H1 (cell line): ENCODE results near the gene IPO9. TPM values are rescaled to one million over a fixed set of nuclear protein-coding genes. Genes with fewer than 3 reads are reported as not detected.

Source experiments
- CTCF ChIA-PET: fragments of 300-600 bp; sonication (Branson Sonifier 250); formaldehyde crosslinking; loops from one replicate; lab custom pipeline; 2021; ENCODE audit not compliant: partially characterized antibody; lab: Charles Lee
- POLR2A ChIA-PET: fragments of 300-600 bp; sonication (Branson Sonifier 250); formaldehyde crosslinking; loops from one replicate; lab custom pipeline; 2021; ENCODE audit warnings: inconsistent platforms; ENCODE audit not compliant: partially characterized antibody; lab: Charles Lee
- DNase-seq, 2 experiments: peaks; one replicate each; pipeline versions ENCODE4 v3.0.0 to v3.0.0-alpha.2; 2010 to 2022; ENCODE audit warnings: low spot score in 2 of 2, low read depth in 1 of 2, mixed read lengths in 1 of 2
- FAIRE-seq: peaks from 2 replicates; lab custom pipeline; 2011; peaks lifted over from hg19 to GRCh38; lab: Jason Lieb, UNC
- H2AFZ ChIP-seq: 2 replicates; pipeline ENCODE4 v1.8.1; 2012; ENCODE audit warnings: low read length, inconsistent platforms
- H2AK5ac ChIP-seq: 2 replicates; pipeline ENCODE4 v1.6.1; 2013; ENCODE audit warnings: low read depth, low read length
- H2BK120ac ChIP-seq: replicated peaks from 2 replicates; pipeline ENCODE3; 2013; ENCODE audit warnings: low read depth, low read length, inconsistent platforms
- H2BK12ac ChIP-seq: 2 replicates; pipeline ENCODE4 v1.6.1; 2013; ENCODE audit warnings: low read depth, low read length
- H2BK15ac ChIP-seq: 2 replicates; pipeline ENCODE4 v1.6.1; 2013; ENCODE audit warnings: low read length
- H2BK20ac ChIP-seq: 2 replicates; pipeline ENCODE4 v1.6.1; 2013; ENCODE audit warnings: low read length
- H2BK5ac ChIP-seq: 2 replicates; pipeline ENCODE4 v1.6.1; 2013; ENCODE audit warnings: low read depth, low read length
- H3K14ac ChIP-seq: 2 replicates; pipeline ENCODE4 v1.6.1; 2013; ENCODE audit warnings: inconsistent platforms; ENCODE audit not compliant: insufficient read length
- H3K18ac ChIP-seq: 2 replicates; pipeline ENCODE4 v1.6.1; 2013; ENCODE audit warnings: low read length; ENCODE audit errors: extremely low read depth
- H3K23ac ChIP-seq: 2 replicates; pipeline ENCODE4 v1.6.1; 2013; ENCODE audit warnings: inconsistent platforms; ENCODE audit not compliant: insufficient read length
- H3K23me2 ChIP-seq: 2 replicates; pipeline ENCODE4 v1.6.1; 2013; ENCODE audit warnings: low read depth, low read length
- H3K27ac ChIP-seq: 2 replicates; pipeline ENCODE4 v1.6.1; 2011; ENCODE audit warnings: low read depth, low read length, inconsistent platforms
- H3K27me3 ChIP-seq, 4 experiments: replicated peaks in 1 of 4; 1 replicate in 1 of 4; 2 replicates in 3 of 4; pipeline versions ENCODE4 v1.6.1 to v1.8.1; 2011 to 2013; ENCODE audit warnings: low read length in 3 of 4, mild to moderate bottlenecking in 3 of 4, inconsistent platforms in 2 of 4, mixed read lengths in 2 of 4, moderate library complexity in 1 of 4; ENCODE audit not compliant: control insufficient read depth in 3 of 4, insufficient read depth in 3 of 4; ENCODE audit errors: extremely low read depth in 1 of 4
- H3K36me3 ChIP-seq, 4 experiments: 2 replicates each; pipeline versions ENCODE4 v1.6.1 to v1.8.1; 2011 to 2013; ENCODE audit warnings: mild to moderate bottlenecking in 4 of 4, low read length in 3 of 4, moderate library complexity in 2 of 4, control low read depth in 1 of 4, inconsistent platforms in 1 of 4; ENCODE audit not compliant: insufficient read depth in 4 of 4, control insufficient read depth in 2 of 4
- H3K4ac ChIP-seq: replicated peaks from 2 replicates; pipeline ENCODE3; 2013; ENCODE audit warnings: low read length, low read depth, mixed read lengths, inconsistent platforms; ENCODE audit not compliant: insufficient read length
- H3K4me1 ChIP-seq, 4 experiments: replicated peaks in 1 of 4; 1 replicate in 1 of 4; 2 replicates in 3 of 4; pipeline versions ENCODE4 v1.6.1 to v1.8.1; 2011 to 2013; ENCODE audit warnings: low read length in 3 of 4, inconsistent platforms in 2 of 4, mixed read lengths in 1 of 4; ENCODE audit not compliant: insufficient read depth in 4 of 4, control insufficient read depth in 3 of 4
- H3K4me2 ChIP-seq, 2 experiments: 2 replicates each; pipeline versions ENCODE4 v1.6.1 to v1.8.1; 2011 to 2013; ENCODE audit warnings: low read depth in 2 of 2, low read length in 2 of 2, control low read depth in 1 of 2, inconsistent platforms in 1 of 2, mild to moderate bottlenecking in 1 of 2; ENCODE audit not compliant: insufficient read depth in 1 of 2
- H3K4me3 ChIP-seq, 4 experiments: fragments of 200-600, 300-600 bp in 1 of 4; sonication (generic), shearing (Covaris generic), sonication (Bioruptor Twin) in 1 of 4; 2 replicates each; pipeline versions ENCODE4 v1.5.1 to v1.8.1; 2011 to 2016; ENCODE audit warnings: low read length in 4 of 4, low read depth in 3 of 4, control low read depth in 2 of 4, inconsistent platforms in 2 of 4, mild to moderate bottlenecking in 2 of 4, mixed read lengths in 1 of 4, moderate library complexity in 1 of 4; ENCODE audit not compliant: insufficient read depth in 2 of 4; ENCODE audit errors: extremely low read depth in 1 of 4
- H3K56ac ChIP-seq: replicated peaks from 2 replicates; pipeline ENCODE3; 2013; ENCODE audit warnings: low read depth, mild to moderate bottlenecking, mixed read lengths, low read length, inconsistent platforms; ENCODE audit not compliant: insufficient read length
- H3K79me1 ChIP-seq: 2 replicates; pipeline ENCODE4 v1.6.1; 2013; ENCODE audit warnings: low read depth, low read length, control low read depth
- H3K79me2 ChIP-seq, 2 experiments: 2 replicates each; pipeline versions ENCODE4 v1.6.1 to v1.8.1; 2012 to 2013; ENCODE audit warnings: low read length in 2 of 2, mild to moderate bottlenecking in 2 of 2, inconsistent platforms in 1 of 2; ENCODE audit not compliant: insufficient read depth in 2 of 2, control insufficient read depth in 1 of 2
- H3K9ac ChIP-seq, 4 experiments: replicated peaks in 1 of 4; 1 replicate in 1 of 4; 2 replicates in 3 of 4; pipeline versions ENCODE4 v1.6.1 to v1.8.1; 2011 to 2013; ENCODE audit warnings: low read depth in 3 of 4, low read length in 3 of 4, control low read depth in 2 of 4, mild to moderate bottlenecking in 2 of 4, moderate library complexity in 2 of 4, inconsistent platforms in 1 of 4; ENCODE audit errors: extremely low read depth in 1 of 4
- H3K9me3 ChIP-seq, 2 experiments: 2 replicates each; pipeline versions ENCODE4 v1.6.1 to v1.8.1; 2012 to 2013; ENCODE audit warnings: mild to moderate bottlenecking in 2 of 2, moderate library complexity in 2 of 2, control low read depth in 1 of 2, inconsistent platforms in 1 of 2, low read depth in 1 of 2, low read length in 1 of 2, mixed read lengths in 1 of 2; ENCODE audit not compliant: insufficient read depth in 2 of 2
- H4K20me1 ChIP-seq, 2 experiments: replicated peaks in 1 of 2; 2 replicates each; pipeline versions ENCODE3 to v1.8.1; 2011 to 2013; ENCODE audit warnings: inconsistent platforms in 2 of 2, low read length in 2 of 2, mild to moderate bottlenecking in 1 of 2; ENCODE audit not compliant: insufficient read depth in 2 of 2, control insufficient read depth in 1 of 2
- H4K5ac ChIP-seq: 2 replicates; pipeline ENCODE4 v1.6.1; 2013; ENCODE audit warnings: low read length, low read depth, mixed read lengths, inconsistent platforms; ENCODE audit not compliant: insufficient read length
- H4K8ac ChIP-seq: 2 replicates; pipeline ENCODE4 v1.8.0; 2013; ENCODE audit warnings: mild to moderate bottlenecking, moderate library complexity, low read length, inconsistent platforms; ENCODE audit not compliant: insufficient read depth; ENCODE audit errors: extremely low read depth
- H4K91ac ChIP-seq: replicated peaks from 2 replicates; pipeline ENCODE3; 2013; ENCODE audit warnings: low read length, mixed read lengths, inconsistent platforms; ENCODE audit not compliant: insufficient read length
- KDM1A ChIP-seq: fragments of 200-600, 300-600 bp; sonication (generic); IDR thresholded peaks from 2 replicates; pipeline ENCODE4 v1.7.1; 2016; ENCODE audit warnings: mild to moderate bottlenecking, low read length, borderline replicate concordance
- RNF2 ChIP-seq: fragments of 200-900, 300-1000 bp; sonication (generic); IDR thresholded peaks from 2 replicates; pipeline ENCODE4 v1.7.1; 2016; ENCODE audit warnings: borderline replicate concordance, low read depth, mild to moderate bottlenecking, antibody characterized with exemption, low read length; ENCODE audit not compliant: poor library complexity, severe bottlenecking; ENCODE audit errors: missing control alignments
- TBP ChIP-seq: IDR thresholded peaks from 2 replicates; pipeline ENCODE4 v1.6.1; 2011; ENCODE audit warnings: low read depth, low read length, improper control_type of control experiment
- YY1 ChIP-seq: IDR thresholded peaks from 2 replicates; pipeline ENCODE4 v1.6.1; 2011; ENCODE audit warnings: low read depth, mild to moderate bottlenecking, low read length
- ZNF274 ChIP-seq: IDR thresholded peaks from 2 replicates; pipeline ENCODE4 v1.7.0; 2012; ENCODE audit warnings: low read length, borderline replicate concordance; ENCODE audit errors: extremely low read depth
- WGBS, 2 experiments: shearing (Covaris generic) in 1 of 2; methylation state at CpG; one replicate each; pipeline versions ENCODE4 v1.1.6 to v1.1.7; 2013 to 2015; ENCODE audit warnings: low lambda C conversion rate in 2 of 2, mixed read lengths in 2 of 2, inconsistent platforms in 1 of 2, low coverage in 1 of 2, missing lambda C conversion rate in 1 of 2; ENCODE audit not compliant: insufficient replicate concordance in 2 of 2, insufficient coverage in 1 of 2, insufficient read length in 1 of 2; ENCODE audit errors: extremely low coverage in 1 of 2, missing lambda C conversion rate in 1 of 2; 5-methylcytosine and 5-hydroxymethylcytosine counted together
- polyA plus RNA-seq, 7 experiments: library from polyadenylated mRNA; depleted of rRNA in 3 of 7; stranded (reverse) in 5 of 7; unstranded in 2 of 7; fragments of >200 nt in 5 of 7; fragments of 200-250 nt in 2 of 7; gene quantifications; 1 replicate in 5 of 7; 2 replicates in 1 of 7; 4 replicates in 1 of 7; pipeline versions ENCODE4 v1.2.1 to v1.2.3, GENCODE V29; 2011 to 2013; ENCODE audit warnings: missing spikeins in 2 of 7, mixed read lengths in 2 of 7
- total RNA-seq: library from RNA; stranded (reverse); fragmentation: NEBNext Ultra II Directional; extraction: Animal tissue kit (Norgen Biotek cat#: 25700); gene quantifications from 2 replicates; pipeline ENCODE4 v1.2.1, GENCODE V29; 2021
- TF ChIP-seq, protein P1 (sequence below): IDR thresholded peaks from 2 replicates; pipeline ENCODE4 v1.6.1; 2012; ENCODE audit warnings: inconsistent platforms

IPO9 gene
- total and polyA plus RNA-seq, 2 of the 8 experiments (the other 6 are each of a cell fraction or from before 2014, with no cell fraction given), result 61.0 to 122 TPM

DNA sequence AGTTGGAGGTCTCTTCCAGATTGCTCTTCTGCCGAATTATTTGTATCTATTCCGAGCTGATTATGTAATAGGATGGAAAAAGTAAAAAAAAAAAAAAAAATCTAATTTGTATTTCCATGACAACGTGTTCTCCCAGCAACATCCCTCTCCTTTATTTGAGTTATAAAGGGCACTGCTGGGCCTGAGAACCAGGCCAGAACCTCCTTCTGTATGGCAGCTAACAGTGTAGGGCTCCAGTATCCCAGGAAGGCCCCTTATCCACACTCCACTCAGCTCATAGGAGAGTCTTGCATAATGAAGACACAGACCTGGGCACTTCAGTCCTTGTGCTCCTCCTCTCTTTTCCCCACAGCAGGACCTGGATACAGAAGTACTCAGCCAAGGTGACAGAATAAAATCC is 3.7 kb upstream of the IPO9 start:
- H2BK5ac ChIP-seq, result no peak overlapping the region
- no peak overlapping the region for H2AK5ac ChIP-seq
- no peak overlapping the region for H2BK120ac ChIP-seq
- H2AFZ ChIP-seq, result no peak overlapping the region
- no peaks in the 10 kb centered on the region for H3K9me3 ChIP-seq
- H2BK15ac ChIP-seq, result no peak overlapping the region
- no peak overlapping the region for H4K91ac ChIP-seq
- no peak overlapping the region for H2BK20ac ChIP-seq
- ChIA-PET POLR2A (interaction anchor here (1.0 to 1.9 kb wide), 2 partner anchors 12 to 20 kb away, joined by 3 to 5 read pairs; no protein-coding TSS in a partner anchor), CTCF (interaction anchor here (0.6 to 4.1 kb wide), 8 partner anchors 8 to 1442 kb away, joined by 3 to 19 read pairs (median 4); no protein-coding TSS in a partner anchor)
- H4K20me1 ChIP-seq, result peaks cover 2 to 3% of the 10 kb centered on the region in 2 experiments
- H4K8ac ChIP-seq, result no peak overlapping the region
- no peak overlapping the region for H3K27ac ChIP-seq
- H2BK12ac ChIP-seq, result no peak overlapping the region
- H3K79me1 ChIP-seq, result no peaks in the 10 kb centered on the region
- no peak overlapping the region for H3K56ac ChIP-seq
- H3K14ac ChIP-seq, result no peak overlapping the region
- H3K4me3 ChIP-seq, result no peak overlapping the region
- WGBS, 2 experiments, result 78% methylated on average over 3 of the region's 3 CpGs; no CpG with 5 or more reads in 1 of the 2 experiments
- H3K4me2 ChIP-seq, result no peak overlapping the region
- FAIRE-seq, result no peak
- no peak for DNase-seq
- H3K4me1 ChIP-seq, result peaks cover 0 to 5% (median under 1%) of the 10 kb centered on the region in 4 experiments; a peak in 3 of 7 replicates
- H3K18ac ChIP-seq, result no peak overlapping the region
- no peak overlapping the region for H3K4ac ChIP-seq
- no peak overlapping the region for H3K9ac ChIP-seq
- no peak for TF ChIP-seq YY1
- no peak for TF ChIP-seq RNF2
- TF ChIP-seq, protein P1, sequence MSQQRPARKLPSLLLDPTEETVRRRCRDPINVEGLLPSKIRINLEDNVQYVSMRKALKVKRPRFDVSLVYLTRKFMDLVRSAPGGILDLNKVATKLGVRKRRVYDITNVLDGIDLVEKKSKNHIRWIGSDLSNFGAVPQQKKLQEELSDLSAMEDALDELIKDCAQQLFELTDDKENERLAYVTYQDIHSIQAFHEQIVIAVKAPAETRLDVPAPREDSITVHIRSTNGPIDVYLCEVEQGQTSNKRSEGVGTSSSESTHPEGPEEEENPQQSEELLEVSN, result no peak
- no peak for TF ChIP-seq TBP
- no peak for TF ChIP-seq ZNF274
- TF ChIP-seq KDM1A, result no peak
- TF ChIP-seq, all 59 proteins: peak for 0
- peaks cover 0 to 19% (median 8%) of the 10 kb centered on the region in 4 experiments; a peak in 5 of 8 replicates for H3K36me3 ChIP-seq
- H3K23ac ChIP-seq, result no peak overlapping the region
- H3K23me2 ChIP-seq, result 0 out of 2 replicates have a peak, but pooled peaks cover 3% of the 10 kb centered on the region
- H3K79me2 ChIP-seq, result peaks cover 6 to 11% of the 10 kb centered on the region in 2 experiments; a peak in 3 of 4 replicates
- H3K27me3 ChIP-seq, result no peaks in the 10 kb centered on the region
- H4K5ac ChIP-seq, result no peak overlapping the region
